Measurements from ENCODE around the gene NCL. TPM values are rescaled to one million over a fixed set of nuclear protein-coding genes. Genes with fewer than 3 reads are reported as not detected.

Gene NCL
- polyA plus RNA-seq, 1 donor from 2014 or later: 101 TPM

DNA sequence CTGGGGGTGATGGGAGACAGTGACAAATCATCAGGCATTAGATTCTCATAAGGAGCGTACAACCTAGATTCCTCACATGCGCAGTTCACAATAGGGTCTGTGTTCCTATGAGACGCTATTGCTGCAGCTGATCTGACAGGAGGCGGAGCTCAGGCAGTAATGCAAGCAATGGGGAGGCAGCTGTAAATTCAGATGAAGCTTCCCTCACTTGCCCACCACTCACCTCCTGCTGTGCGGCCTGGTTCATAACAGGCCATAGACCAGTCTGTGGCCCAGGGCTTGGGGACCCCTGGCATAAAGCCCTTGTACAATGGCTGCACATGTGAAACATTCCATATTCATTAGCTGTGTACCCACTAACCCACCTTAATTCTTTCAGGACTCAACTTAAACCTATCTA, 47.9 kb upstream of the NCL start:
- peak overlapping the region; percentile 43 for H3K4me3 ChIP-seq (ENCODE audit: low read length)

DNA sequence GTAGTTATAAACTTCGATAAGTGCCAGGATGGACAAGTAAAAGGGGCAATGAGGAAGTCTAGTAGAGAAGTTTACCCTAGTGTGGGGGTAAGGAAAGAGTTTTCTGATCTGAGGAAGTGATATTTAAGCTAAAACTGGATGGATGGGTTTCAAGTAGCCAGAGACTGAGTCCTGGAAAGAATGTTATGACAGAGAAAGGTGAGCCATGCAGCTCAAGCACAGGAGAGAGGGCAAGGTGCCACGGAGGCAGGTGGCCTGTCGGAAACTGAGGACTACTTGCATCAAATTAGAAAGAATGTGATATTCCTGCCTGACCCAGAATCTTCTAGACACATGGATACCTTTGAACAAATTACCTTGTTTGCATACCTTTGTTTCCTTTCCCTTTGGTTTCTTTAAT, 39.5 kb upstream of the NCL start:
- Histone ChIP-seq H2AFZ (ENCODE audit: low read depth, low read length) (no peak overlapping the region), H3K27ac (ENCODE audit: low read length) (no peak overlapping the region), H3K9me2 (ENCODE audit: insufficient read depth, low read length) (no peaks in the 10 kb centered on the region), H3K4me2 (ENCODE audit: low read length) (no peak overlapping the region), H3K4me3 (ENCODE audit: low read length) (no peak overlapping the region), H3F3A (ENCODE audit: insufficient read depth, low read length, poor library complexity, severe bottlenecking) (no peaks in the 10 kb centered on the region), H3K9me3 (ENCODE audit: low read length) (no peaks in the 10 kb centered on the region), H3K27me3 (ENCODE audit: insufficient read depth, low read depth, low read length) (no peaks in the 10 kb centered on the region), H3K36me3 (ENCODE audit: insufficient read depth, low read length) (no peaks in the 10 kb centered on the region), H3K79me2 (replicated peaks; ENCODE audit: insufficient read depth, low read length) (no peaks in the 10 kb centered on the region), H3K9ac (ENCODE audit: low read length) (no peak overlapping the region), H4K20me1 (ENCODE audit: insufficient read depth) (no peaks in the 10 kb centered on the region)
- TF ChIP-seq MXI1 (conservative IDR thresholded peaks at IDR 0.05; ENCODE audit: poor library complexity, severe bottlenecking) (no peak), EP300 (conservative IDR thresholded peaks at IDR 0.05; ENCODE audit: poor library complexity, severe bottlenecking) (no peak), RAD21 (conservative IDR thresholded peaks at IDR 0.05) (no peak), POLR2AphosphoS5 (IDR thresholded peaks at IDR 0.05) (no peak), SMC3 (conservative IDR thresholded peaks at IDR 0.05; ENCODE audit: poor library complexity) (no peak), EZH2 (IDR thresholded peaks at IDR 0.05; ENCODE audit: borderline replicate concordance, insufficient read depth, low read length, poor library complexity, severe bottlenecking) (no peak), TAF1 (IDR thresholded peaks at IDR 0.05; ENCODE audit: low read depth) (no peak)
- TF ChIP-seq, protein P1, sequence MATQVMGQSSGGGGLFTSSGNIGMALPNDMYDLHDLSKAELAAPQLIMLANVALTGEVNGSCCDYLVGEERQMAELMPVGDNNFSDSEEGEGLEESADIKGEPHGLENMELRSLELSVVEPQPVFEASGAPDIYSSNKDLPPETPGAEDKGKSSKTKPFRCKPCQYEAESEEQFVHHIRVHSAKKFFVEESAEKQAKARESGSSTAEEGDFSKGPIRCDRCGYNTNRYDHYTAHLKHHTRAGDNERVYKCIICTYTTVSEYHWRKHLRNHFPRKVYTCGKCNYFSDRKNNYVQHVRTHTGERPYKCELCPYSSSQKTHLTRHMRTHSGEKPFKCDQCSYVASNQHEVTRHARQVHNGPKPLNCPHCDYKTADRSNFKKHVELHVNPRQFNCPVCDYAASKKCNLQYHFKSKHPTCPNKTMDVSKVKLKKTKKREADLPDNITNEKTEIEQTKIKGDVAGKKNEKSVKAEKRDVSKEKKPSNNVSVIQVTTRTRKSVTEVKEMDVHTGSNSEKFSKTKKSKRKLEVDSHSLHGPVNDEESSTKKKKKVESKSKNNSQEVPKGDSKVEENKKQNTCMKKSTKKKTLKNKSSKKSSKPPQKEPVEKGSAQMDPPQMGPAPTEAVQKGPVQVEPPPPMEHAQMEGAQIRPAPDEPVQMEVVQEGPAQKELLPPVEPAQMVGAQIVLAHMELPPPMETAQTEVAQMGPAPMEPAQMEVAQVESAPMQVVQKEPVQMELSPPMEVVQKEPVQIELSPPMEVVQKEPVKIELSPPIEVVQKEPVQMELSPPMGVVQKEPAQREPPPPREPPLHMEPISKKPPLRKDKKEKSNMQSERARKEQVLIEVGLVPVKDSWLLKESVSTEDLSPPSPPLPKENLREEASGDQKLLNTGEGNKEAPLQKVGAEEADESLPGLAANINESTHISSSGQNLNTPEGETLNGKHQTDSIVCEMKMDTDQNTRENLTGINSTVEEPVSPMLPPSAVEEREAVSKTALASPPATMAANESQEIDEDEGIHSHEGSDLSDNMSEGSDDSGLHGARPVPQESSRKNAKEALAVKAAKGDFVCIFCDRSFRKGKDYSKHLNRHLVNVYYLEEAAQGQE (IDR thresholded peaks at IDR 0.05; ENCODE audit: borderline replicate concordance): no peak
- TF ChIP-seq, protein P2, sequence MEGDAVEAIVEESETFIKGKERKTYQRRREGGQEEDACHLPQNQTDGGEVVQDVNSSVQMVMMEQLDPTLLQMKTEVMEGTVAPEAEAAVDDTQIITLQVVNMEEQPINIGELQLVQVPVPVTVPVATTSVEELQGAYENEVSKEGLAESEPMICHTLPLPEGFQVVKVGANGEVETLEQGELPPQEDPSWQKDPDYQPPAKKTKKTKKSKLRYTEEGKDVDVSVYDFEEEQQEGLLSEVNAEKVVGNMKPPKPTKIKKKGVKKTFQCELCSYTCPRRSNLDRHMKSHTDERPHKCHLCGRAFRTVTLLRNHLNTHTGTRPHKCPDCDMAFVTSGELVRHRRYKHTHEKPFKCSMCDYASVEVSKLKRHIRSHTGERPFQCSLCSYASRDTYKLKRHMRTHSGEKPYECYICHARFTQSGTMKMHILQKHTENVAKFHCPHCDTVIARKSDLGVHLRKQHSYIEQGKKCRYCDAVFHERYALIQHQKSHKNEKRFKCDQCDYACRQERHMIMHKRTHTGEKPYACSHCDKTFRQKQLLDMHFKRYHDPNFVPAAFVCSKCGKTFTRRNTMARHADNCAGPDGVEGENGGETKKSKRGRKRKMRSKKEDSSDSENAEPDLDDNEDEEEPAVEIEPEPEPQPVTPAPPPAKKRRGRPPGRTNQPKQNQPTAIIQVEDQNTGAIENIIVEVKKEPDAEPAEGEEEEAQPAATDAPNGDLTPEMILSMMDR (IDR thresholded peaks at IDR 0.05; ENCODE audit: poor library complexity, severe bottlenecking): no peak

More for the DNA sequence above, 47.9 kb upstream of the NCL start:
- Histone ChIP-seq H3K4me2 (ENCODE audit: low read length) (peak overlapping the region; percentile 52), H4K20me1 (ENCODE audit: insufficient read depth) (no peaks in the 10 kb centered on the region), H3K36me3 (ENCODE audit: insufficient read depth, low read length) (no peaks in the 10 kb centered on the region), H3K9ac (ENCODE audit: low read length) (peak overlapping the region; percentile 55), H3K27me3 (ENCODE audit: insufficient read depth, low read depth, low read length) (no peaks in the 10 kb centered on the region), H3F3A (ENCODE audit: insufficient read depth, low read length, poor library complexity, severe bottlenecking) (no peaks in the 10 kb centered on the region), H3K9me2 (ENCODE audit: insufficient read depth, low read length) (no peaks in the 10 kb centered on the region), H3K27ac (ENCODE audit: low read length) (peak overlapping the region; percentile 75), H3K79me2 (replicated peaks; ENCODE audit: insufficient read depth, low read length) (no peaks in the 10 kb centered on the region), H3K9me3 (ENCODE audit: low read length) (no peaks in the 10 kb centered on the region), H2AFZ (ENCODE audit: low read depth, low read length) (peak overlapping the region; percentile 73)
- TF ChIP-seq TAF1 (IDR thresholded peaks at IDR 0.05; ENCODE audit: low read depth): no peak
- TF ChIP-seq EP300 (conservative IDR thresholded peaks at IDR 0.05; ENCODE audit: poor library complexity, severe bottlenecking): no peak
- TF ChIP-seq, protein P2 (IDR thresholded peaks at IDR 0.05; ENCODE audit: poor library complexity, severe bottlenecking): no peak
- no peak for TF ChIP-seq EZH2 (IDR thresholded peaks at IDR 0.05; ENCODE audit: borderline replicate concordance, insufficient read depth, low read length, poor library complexity, severe bottlenecking)
- TF ChIP-seq RAD21 (conservative IDR thresholded peaks at IDR 0.05): no peak
- TF ChIP-seq, protein P1 (IDR thresholded peaks at IDR 0.05; ENCODE audit: borderline replicate concordance): peak; percentile 64
- peak; percentile 60 for TF ChIP-seq POLR2AphosphoS5 (IDR thresholded peaks at IDR 0.05)
- TF ChIP-seq SMC3 (conservative IDR thresholded peaks at IDR 0.05; ENCODE audit: poor library complexity): peak; percentile 3
- TF ChIP-seq MXI1 (conservative IDR thresholded peaks at IDR 0.05; ENCODE audit: poor library complexity, severe bottlenecking): peak; percentile 22

Measured in neural cell (in vitro differentiated cells).